NCI-H2029 treated with DMSO at 0.1 percent for 48 hours (cell line): ENCODE data around the gene RAB8B.
"Not testable (repeated sequence)": the region's sequence is repeated elsewhere in the genome, so short reads cannot be mapped to it uniquely, and the experiment has no call there.

Experiments used
- DNase-seq: peaks from one replicate; lab custom pipeline; 2025; lab: John Stamatoyannopoulos, UW

RAB8B gene

GRCh38 chr15:63210151-63211091, 21.0 kb downstream of the RAB8B start:
- no peak for DNase-seq

GRCh38 chr15:63211092-63211490, 21.7 kb downstream of the RAB8B start:
- no peak for DNase-seq

GRCh38 chr15:63211549-63211948, 22.1 kb downstream of the RAB8B start:
- DNase-seq: no peak

GRCh38 chr15:63212050-63213004, 22.9 kb downstream of the RAB8B start:
- no peak for DNase-seq

- DNase-seq: no peak
Observed at GRCh38 chr15:63218100-63218808, 28.8 kb downstream of the RAB8B start.

- DNase-seq: no peak
Observed at GRCh38 chr15:63219196-63219710, 29.8 kb downstream of the RAB8B start.

GRCh38 chr15:63221346-63221745, 31.9 kb downstream of the RAB8B start:
- DNase-seq: no peak

GRCh38 chr15:63223463-63223862, 34.1 kb downstream of the RAB8B start:
- no peak for DNase-seq

- DNase-seq: no peak
Observed at GRCh38 chr15:63225381-63225780, 36.0 kb downstream of the RAB8B start.

GRCh38 chr15:63226155-63226883, 36.9 kb downstream of the RAB8B start:
- no peak for DNase-seq

- DNase-seq: no peak
Observed at GRCh38 chr15:63226966-63227401, 37.6 kb downstream of the RAB8B start.

- DNase-seq: no peak
Observed at GRCh38 chr15:63227689-63228088, 38.3 kb downstream of the RAB8B start.

GRCh38 chr15:63231206-63231605, 41.8 kb downstream of the RAB8B start:
- DNase-seq: no peak

GRCh38 chr15:63231706-63232105, 42.3 kb downstream of the RAB8B start:
- no peak for DNase-seq

GRCh38 chr15:63232405-63232804, 43.0 kb downstream of the RAB8B start:
- DNase-seq: no peak

GRCh38 chr15:63232943-63233342, 43.5 kb downstream of the RAB8B start:
- no peak for DNase-seq

GRCh38 chr15:63233667-63234423, 44.4 kb downstream of the RAB8B start:
- no peak for DNase-seq

GRCh38 chr15:63234451-63234870, 45.1 kb downstream of the RAB8B start:
- no peak for DNase-seq

- DNase-seq: no peak
Observed at GRCh38 chr15:63236272-63236671, 46.9 kb downstream of the RAB8B start.

- DNase-seq: not testable (repeated sequence)
Observed at GRCh38 chr15:63237086-63237485, 47.7 kb downstream of the RAB8B start.
